HG03095 (cell line): ENCODE data around the gene PASK.
A peak's percentile ranks its signal among the peaks of the same experiment; 100 is the strongest.
"Not testable (repeated sequence)": the region's sequence is repeated elsewhere in the genome, so short reads cannot be mapped to it uniquely, and the experiment has no call there.

Experiments used
- ATAC-seq: cut with Tn5 transposase; IDR thresholded peaks from one replicate; pipeline ENCODE4 v1.9.1; 2021; ENCODE audit warnings: moderate library complexity; ENCODE audit not compliant: unreplicated experiment

The PASK gene

DNA sequence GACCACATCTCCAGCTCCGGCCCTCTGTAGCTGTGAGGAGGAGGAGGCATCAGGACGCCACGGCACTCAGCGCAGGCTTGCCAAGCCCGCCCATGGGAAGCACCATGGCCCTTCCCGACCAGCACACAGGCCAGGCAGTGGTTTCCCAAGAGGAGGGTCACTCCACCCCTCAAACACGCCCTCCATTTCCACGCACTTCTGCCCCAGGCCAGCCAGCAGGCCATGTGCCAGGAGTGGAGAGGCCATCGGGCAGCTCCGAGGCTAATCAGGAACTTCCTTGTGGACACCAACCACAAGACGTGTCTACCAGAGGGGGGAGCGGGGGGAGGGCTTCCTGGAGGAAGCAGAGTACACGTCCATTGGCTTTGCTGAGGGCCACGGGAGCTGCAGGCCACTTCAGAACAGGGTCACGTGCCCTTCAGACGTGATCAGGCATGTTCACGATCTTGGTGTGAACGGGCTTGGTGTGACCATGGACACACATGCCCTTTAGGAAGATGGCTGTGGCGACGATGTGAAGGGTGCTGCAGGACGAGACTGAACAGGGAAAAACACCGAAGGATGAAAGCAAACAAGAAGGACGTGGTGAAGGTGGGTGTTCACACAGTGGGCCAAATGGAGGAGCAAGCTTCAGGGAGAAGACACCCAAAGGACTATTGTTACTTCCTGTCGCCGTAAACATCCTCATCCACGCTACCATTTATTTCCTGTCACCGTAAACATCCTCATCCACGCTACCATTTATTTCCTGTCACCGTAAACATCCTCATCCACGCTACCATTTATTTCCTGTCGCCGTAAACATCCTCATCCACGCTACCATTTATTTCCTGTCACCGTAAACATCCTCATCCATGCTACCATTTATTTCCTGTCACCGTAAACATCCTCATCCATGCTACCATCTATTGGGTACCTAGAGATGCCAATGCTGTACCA lies 40.7 kb downstream of the PASK start:
- ATAC-seq = no peak

DNA sequence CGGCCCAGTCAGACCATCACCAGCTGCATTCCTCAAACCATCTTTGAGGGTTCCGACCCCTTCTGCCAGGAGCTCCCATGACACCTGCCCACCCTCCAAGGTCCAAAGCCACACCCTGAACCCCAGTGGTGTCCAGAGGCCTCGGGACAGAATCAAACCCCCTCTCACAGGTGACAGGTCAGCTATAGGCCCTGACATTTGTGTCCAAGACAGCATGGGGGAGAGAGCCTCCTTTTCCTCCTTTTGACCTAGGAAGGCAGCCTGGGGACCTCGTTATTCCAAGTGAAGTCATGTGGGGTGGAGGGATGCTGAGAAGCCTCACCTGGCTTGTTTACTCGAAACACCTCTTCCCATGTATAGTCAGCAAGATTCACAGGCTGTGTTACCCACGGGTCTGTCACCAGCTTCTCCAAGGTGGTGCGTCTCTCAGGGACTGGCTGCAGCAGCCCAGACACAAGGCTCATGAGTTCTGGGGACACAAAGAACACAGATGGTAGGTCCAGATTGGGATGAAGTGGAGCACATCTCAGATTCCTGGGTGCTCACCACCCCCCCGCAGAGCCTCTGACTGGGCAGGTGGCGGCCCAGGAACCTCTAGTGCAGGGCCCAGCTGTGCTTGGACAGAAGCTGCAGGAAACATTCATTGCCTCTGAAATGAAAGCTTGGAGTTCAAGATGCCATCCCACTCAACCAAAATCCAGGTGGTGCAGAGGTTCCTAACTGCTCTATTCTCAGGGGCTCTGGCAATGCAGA lies 42.1 kb downstream of the PASK start:
- no peak for ATAC-seq

GRCh38 chr2:241105641-241106040 lies 43.6 kb downstream of the PASK start:
- ATAC-seq = no peak

GRCh38 chr2:241104611-241105010 lies 44.7 kb downstream of the PASK start:
- ATAC-seq = not testable (repeated sequence)

GRCh38 chr2:241103176-241103595 lies 46.1 kb downstream of the PASK start:
- ATAC-seq = no peak

DNA sequence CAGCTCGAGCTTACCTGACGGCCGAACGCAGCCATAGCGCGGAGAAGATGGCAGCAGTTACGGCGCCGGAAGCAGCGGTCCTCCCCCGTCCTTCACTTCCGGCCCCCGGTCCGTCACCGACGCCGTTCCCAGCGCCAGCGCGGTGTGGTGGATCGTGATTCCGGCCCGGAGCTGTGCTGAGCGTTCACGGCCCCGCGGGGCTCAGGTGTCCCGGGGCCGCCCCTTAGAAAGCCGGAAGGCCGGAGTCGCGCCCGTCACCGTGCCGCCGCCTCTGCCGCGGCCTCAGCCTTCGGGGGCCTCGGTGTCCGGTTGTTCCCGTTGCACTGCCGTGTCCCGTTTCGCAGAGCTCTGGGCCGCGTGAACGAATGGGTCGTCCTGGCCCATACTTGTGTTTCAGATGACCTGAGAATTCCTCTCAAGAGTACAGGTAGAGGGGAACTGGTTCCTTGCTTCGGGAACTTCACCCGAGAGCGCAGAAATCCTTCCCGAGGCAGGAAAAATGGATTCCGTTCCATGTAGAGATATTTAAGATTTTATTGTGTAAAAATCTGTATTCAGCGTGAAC lies 47.0 kb downstream of the PASK start, which contains the start of gene MTERF4:
TSS of gene MTERF4 (minus strand) at position 49 of the 565 bp plus-strand sequence. CDS start at position 35, 14 bp downstream.
- ATAC-seq = peak; percentile 83

DNA sequence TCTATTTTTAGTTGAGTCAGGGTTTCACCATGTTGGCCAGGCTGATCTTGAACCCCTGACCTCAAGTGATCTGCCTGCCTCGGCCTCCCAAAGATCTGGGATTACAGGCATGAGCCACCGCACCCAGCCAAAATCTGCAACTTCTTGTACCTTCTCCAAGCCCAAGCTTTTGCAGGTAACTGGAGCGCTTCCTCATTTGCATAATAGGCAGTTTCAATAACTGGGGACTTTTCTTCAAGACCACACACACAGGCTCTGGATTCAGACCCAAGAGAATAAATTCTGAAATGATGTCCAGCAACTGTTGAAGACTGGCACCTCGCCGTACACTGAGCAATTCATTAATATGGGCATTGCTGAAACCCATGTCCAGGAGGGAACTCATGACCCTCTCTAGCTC lies 50.0 kb downstream of the PASK start:
- ATAC-seq = no peak

DNA sequence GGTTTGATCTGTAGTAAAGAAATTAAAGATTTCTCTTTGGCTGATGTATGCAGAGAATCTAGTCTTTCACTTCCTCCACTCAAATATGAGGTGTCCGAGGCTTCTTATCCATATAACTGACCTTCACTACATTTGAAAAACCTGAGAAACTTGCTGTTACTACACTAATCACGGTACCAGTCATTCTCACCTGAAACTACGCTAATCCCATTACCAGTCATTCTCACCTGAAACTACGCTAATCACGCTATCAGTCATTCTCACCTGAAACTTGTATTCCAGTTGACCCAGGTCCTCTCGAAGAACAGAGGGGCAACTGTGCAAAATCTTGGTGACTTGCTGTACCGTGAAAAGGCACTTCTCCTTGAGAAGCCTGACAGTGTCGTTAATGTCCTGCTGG lies 52.3 kb downstream of the PASK start:
- no peak for ATAC-seq

DNA sequence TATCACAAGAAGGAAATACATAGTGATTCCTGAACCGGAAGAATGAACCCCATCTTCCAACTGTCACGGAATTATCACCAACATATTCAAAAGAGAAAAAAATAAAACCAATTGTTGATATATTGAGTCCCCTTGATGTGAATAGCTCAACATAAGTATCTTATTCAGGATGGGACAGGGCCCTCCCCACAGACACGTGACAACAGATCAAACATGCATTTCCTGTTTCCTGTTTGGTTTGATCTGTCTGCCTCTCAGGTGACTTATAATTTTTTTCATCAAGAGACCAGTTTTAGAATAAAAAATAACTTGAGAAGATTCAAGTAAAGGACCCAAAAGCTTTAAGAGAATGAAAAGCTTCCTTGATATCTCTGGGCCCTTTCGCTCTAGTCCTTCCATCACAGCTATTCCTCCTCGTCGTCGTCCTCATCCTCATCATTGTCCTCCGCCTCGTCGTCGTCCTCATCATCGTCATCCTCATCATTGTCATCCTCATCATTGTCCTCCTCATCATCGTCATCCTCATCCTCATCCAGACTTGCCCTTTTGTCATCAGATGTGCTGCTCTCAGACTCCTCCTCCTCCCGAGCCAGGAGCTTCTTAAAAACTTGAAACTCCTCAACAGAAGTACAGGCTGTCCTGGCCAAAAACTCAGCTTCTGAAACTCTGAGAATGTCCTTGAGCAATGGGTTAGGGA lies 53.5 kb downstream of the PASK start:
- no peak for ATAC-seq

- ATAC-seq = no peak
These were observed 54.3 kb downstream of the PASK start for GRCh38 chr2:241094924-241095420.

GRCh38 chr2:241094172-241094571 lies 55.1 kb downstream of the PASK start:
- no peak for ATAC-seq

GRCh38 chr2:241093133-241093781 lies 56.0 kb downstream of the PASK start:
- not testable (repeated sequence) for ATAC-seq

DNA sequence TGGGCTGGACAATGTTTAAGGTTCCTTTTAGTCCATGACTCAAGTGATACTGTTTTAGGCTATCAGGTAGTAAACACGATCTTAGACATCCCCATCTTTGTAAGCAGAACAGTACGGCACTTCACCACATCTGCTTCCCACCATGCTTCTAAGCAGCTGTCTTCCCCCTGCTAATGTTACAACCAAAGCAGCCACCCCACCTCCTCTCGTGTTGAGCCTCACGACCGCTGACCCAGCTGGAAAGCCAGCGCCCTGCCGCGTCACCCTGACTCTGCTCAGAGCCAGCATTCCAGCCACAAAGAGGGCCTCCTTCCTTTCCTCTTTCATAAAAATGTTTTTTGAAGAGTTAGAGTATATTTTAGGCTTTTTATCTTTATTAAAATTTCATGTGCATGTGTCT lies 56.6 kb downstream of the PASK start:
- no peak for ATAC-seq

- ATAC-seq = no peak
These were observed 57.4 kb downstream of the PASK start for GRCh38 chr2:241091734-241092445.

DNA sequence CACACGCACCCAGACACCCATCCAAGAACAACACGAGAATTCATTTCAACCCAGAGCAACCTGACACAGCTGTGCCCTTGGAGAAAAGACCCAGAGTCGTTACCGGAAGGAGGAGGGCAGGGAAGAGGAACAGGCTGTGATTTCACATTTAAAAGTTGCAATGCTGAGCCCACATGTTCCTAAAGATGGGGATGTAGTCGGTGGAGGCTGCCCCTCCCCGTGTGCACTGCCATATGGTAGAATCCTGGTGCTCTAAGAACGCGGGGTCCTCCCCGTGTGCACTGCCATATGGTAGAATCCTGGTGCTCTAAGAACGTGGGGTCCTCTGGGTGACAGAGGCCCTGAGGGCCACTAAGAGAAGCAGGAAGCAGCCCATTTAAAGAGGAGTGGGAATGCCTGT lies 58.1 kb downstream of the PASK start:
- ATAC-seq = no peak

- no peak for ATAC-seq
These were observed 60.2 kb downstream of the PASK start for GRCh38 chr2:241088791-241089732.

- peak; percentile 49 for ATAC-seq
These were observed 60.9 kb downstream of the PASK start for GRCh38 chr2:241088376-241088775.
